GM21390 (cell line): ENCODE measurements around the gene CREG1.

ENCODE experiments used
- ATAC-seq: cut with Tn5 transposase; IDR thresholded peaks from one replicate; pipeline ENCODE4 v1.9.1; 2021; ENCODE audit not compliant: unreplicated experiment

CREG1 gene

DNA sequence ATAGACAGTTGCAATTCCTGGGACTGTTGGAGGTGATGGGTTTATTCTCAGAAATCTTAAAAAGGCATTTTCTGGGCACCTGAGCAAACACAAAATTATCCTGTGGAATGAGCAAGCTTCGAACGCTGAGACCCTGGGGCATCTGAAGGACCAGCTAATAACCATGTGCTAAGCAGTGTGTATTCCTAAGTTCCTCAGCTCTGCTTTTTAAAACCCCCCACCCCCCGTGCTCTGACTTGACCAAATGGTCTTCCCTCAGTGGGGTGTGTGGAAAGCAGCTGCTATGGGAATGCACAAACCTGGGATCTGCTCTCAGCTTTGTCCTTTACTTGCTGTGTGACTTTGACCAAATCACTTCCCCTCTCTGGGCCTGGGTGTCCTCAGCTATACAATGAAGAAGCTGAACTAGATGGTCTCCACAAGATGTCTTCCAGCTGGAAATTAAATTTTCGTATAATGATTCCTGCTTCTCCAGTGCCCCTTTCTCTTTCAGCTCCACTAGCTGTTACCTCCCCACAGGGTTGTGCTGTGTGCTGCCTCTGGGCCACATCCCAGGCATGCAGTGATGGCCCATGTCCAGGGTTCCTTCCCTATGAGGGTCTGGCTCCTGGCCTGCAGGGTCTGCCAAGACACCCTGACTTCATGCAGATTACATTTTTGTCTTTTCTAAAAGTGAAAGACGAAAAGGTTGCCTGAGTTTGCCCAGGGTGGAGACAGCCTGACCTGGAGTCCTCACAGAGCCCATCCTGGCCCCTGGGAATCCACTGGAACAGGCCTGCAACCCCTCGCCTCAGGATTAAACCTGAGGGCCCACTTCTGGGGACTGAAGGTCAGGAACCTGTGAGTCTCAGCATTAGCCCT, 20.4 kb downstream of the CREG1 start:
- ATAC-seq, result no peak

DNA sequence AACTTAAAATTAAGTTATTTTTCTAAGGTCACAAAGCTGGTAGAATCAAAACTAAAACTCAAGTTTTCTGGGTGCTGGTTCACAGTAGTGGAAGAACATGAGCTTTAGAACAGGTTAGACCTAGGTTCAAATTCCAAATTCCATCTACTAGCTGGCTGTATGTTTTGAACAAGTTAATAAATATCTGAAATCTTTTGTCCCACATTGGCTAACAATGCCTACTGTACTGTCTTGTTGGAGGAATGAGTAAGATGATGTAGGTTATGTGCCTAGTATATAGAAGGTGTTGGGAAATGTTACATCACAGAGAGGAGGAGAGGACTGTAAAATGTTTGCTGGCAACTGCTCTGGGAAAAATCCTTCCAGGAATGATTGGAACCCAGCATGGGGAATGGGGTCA, 21.2 kb downstream of the CREG1 start:
- no peak for ATAC-seq

DNA sequence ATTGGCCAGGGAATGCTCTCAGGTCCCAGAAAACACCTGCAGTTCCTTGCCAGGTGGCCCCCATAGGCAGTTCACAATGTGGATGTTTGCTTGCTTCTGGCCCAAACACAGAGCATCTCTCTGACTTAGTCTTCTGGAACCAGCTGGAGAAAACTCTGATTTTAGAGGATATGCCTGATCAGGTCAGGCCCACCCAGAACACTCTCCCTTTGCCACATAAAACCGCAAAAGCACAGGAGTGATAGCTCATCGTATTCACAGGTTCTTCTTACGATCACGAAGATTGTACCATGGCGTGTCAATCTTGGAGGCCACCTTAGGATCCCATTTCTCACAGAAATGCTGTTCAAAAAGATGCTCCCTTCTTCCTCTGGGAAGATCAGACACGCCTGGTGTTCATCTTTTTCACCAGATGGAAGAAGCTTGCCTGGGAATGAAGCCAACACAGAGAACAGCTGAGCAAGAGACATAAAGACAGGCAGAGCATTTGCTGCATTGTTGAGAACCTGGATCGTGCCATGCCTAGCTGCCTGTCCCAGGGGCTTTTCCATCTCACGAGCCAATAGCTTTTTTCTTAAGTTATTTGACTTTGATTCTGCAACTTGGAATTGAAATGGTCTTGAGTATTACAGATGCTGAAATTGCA, 23.6 kb downstream of the CREG1 start:
- ATAC-seq, result no peak

GRCh38 chr1:167528057-167528728, 25.4 kb downstream of the CREG1 start:
- no peak for ATAC-seq

GRCh38 chr1:167526667-167527383, 26.7 kb downstream of the CREG1 start:
- no peak for ATAC-seq

- no peak for ATAC-seq
These were observed 28.9 kb downstream of the CREG1 start for GRCh38 chr1:167524651-167525050.

GRCh38 chr1:167522246-167522645, 31.3 kb downstream of the CREG1 start:
- no peak for ATAC-seq

DNA sequence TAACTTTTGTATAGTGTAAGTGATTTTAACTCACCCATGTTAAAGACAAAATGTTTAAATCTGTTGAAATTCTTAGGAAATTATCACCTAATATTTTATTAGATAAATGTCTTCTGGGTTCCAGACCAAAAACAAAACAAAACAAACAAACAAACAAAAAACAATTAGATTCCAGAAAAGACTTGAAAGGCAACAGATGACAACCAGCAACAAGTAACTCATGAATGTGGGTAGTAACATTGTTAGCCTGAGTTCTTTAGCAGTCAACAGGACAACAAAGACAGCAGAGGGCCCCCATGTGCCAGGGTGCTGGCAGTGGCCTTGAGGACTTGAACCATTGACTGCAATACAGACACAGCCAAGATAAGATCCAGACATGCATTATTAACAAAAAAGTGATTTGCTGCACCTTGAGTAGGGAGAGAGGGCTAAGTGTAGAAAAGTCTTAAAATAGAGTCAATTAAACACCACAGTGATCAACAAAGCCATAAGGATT, 32.8 kb downstream of the CREG1 start:
- ATAC-seq, result no peak

- ATAC-seq, result no peak
These were observed 35.2 kb downstream of the CREG1 start, which contains the start of gene CD247 for GRCh38 chr1:167518331-167518700. TSS of gene CD247 (minus strand) at chr1:167518529. CDS start at chr1:167518465, 64 bp downstream.

DNA sequence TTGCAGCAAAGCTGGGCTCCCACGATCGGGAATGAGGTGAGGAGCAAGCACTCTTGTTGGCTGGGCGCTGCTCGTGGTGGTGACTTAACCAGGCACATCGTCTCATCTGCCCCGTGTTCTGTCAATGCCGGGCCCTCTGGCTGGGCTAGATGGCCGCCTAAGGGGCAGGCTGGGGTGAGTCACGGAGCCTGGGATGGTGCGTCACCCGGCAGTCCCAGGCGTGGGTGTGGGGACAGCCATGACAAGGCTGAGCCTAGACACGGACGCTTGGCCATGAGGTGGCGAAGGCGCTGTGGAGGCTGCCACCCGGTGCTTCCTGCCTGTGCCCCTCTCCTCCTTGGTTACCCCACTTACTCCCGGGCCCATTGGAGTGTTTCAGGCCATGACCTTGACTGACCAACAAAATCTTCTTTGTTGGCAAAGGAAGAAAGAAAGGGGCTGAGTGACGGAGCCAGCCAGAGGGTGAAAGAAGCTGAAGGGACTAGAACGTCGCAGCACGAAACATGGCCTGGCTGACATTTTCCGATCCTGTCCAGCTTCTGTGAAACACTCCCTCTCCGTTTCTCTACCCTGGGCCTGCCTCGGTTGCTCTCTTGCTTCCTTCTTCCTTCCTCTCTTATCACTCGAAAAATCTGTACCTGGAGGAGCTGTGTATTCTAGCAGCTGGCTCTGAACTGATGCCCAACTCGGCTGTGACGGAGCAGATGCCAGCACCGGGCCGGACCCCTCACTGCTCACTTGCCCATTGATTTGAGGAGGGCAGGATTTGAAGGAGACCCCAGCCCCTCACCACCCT, 35.8 kb downstream of the CREG1 start:
- ATAC-seq, result no peak

DNA sequence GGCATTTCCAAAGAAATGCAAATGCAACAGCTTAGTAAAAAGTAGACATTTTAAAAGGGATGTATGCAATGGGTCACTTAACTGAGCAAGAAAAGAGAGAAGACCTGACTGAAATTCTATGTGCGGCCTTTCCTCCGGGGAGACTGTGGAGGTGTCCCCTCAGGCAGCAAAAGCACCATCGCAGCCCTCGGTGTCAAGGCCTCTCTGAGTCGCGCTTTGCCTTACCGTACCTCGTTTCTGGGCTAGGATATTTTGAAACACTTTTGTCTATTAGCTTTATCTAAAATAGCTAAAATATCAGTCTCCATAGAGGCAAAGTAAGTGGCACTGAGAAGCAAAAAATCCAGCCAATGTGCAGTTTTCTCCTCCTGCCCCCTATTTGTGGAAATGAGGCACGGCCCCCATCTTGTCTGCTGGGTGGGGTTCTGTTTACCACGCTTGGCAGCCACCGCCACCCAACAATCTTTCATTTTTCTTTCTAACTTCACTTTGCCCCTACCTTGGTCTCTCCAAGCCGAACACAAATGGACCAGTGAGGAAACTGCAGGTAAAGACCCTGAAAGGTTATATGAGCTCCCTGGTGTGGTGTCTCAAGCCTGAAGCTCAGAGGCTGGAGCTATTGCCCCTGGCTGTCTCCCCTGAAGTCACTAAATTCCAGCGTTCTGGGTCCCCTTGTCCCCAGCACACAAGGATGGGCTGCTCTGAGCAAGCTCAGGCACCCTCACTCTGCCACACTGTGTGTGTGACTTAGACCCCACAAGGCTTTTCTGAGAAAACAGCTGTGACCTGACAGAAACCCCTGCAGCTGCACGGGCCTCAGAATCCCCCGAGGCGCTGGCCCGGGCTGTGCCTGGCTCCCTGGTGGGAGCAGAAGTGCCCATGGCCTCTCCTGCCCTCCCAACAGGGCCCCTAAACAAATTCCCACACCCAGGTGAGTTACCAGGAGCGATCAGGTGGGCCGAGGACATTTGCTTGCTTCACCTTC, 36.9 kb downstream of the CREG1 start:
- no peak for ATAC-seq

GRCh38 chr1:167515893-167516321, 37.7 kb downstream of the CREG1 start:
- no peak for ATAC-seq

- ATAC-seq, result no peak
These were observed 38.1 kb downstream of the CREG1 start for GRCh38 chr1:167515461-167515860.

DNA sequence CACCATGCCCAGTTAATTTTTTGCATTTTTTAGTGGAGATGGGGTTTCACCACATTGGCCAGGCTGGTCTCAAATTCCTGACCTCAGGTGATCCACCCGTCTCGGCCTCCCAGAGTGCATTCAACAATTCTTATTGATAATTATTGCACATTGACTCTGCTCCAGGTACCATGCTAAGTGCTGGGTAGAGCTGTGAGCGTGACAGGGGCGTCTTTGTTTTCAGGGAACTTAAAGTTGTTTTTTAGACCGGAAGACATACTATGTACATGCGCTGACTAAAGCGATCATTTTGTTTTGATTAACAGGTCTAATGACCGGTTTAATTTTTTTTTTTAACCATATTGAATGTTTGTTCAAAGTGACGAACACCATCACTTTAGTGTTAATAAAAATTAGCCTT, 39.3 kb downstream of the CREG1 start:
- ATAC-seq, result no peak

DNA sequence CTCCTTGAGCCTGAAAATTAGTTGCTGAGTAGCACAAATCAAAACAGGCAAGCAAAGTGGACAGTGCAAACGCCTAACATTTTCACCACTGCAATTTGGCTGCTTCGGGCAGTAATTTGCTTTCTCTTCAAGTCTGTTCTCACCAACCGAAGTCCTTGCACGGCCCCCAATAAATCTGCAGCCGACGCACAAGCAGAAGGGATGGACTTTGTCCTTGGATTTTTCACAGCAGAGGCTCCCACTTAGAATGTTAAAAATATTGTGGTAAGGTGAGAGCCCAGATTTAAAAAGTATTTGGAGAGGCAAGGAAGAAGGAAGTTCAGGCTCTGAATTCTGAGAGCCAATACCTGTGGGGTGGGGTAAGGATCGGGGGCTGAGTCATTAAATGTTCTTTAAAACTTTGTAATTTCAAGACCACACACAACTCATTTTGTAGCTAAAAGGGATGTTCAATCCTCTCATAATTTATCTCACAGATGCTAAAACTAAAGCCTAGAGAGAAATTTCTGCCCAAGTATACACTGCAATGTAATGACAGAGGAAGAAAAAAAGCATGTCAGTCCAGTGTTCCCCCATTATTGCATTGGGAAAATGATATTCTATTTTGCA, 41.4 kb downstream of the CREG1 start:
- no peak for ATAC-seq

DNA sequence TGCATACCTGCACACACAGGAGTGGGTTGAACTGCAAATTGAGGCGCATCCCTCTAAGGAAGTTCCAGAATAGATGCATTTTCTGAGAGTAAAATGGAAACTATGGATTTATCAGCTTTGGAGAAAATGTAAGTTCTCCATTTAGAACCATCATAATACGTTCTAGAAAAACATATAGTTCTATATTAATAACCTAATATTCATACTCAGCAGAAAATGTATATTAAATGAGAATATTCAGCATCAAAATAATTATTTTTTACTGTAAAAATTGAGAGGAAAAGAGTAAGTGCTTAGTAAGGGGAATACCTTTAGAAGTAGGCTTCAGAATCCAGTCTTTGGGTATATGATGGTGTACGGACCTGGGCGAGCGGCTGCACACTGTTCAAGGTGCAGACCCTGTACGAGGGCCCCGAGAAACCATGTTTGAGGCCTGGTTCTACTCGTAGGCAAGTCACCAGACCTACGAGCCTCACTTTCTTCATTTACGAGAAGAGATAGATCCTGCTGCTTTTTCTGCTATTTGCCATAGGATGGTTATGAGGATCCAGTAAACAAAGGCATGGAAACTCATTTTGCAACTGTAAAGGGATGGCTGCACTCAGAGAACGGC, 42.1 kb downstream of the CREG1 start:
- no peak for ATAC-seq

DNA sequence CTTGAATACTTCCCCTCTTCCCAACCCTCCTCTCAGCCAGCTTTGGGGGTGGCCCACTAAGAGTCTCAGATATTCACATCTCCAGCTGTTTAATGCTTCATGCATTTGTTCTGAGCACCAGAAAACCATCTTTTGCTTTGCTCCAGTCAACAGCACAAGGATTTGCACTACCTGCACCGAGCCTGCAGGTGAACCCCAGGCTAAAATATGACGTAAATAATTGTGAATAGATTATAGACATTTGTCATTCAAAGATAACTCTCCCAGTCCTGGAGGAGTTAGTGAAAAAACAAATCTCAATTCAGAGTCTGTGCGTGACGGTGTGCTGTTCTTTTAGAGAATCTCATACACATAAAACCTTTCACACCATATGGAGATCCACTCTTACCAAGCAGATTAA, 42.7 kb downstream of the CREG1 start:
- no peak for ATAC-seq

DNA sequence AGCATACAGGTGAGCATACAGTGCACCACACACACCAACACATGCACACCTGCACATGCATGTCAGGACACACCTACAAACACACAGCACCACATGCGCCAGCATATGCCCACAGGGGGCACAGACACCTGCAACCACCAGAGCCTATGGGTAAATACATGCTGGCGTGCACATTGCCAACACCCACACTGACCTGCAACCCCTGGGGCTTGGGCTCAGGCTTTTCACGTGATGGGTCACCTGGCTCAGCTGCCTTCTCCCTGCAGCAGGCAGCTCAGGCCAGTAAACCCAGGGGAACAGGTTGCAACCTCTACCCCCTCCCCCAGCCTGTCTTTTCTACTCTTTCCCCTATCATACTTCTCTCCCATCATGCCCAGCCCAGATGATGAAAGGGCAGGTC, 43.3 kb downstream of the CREG1 start:
- ATAC-seq, result no peak
